ENCODE measurements around the gene CD247.

DNA sequence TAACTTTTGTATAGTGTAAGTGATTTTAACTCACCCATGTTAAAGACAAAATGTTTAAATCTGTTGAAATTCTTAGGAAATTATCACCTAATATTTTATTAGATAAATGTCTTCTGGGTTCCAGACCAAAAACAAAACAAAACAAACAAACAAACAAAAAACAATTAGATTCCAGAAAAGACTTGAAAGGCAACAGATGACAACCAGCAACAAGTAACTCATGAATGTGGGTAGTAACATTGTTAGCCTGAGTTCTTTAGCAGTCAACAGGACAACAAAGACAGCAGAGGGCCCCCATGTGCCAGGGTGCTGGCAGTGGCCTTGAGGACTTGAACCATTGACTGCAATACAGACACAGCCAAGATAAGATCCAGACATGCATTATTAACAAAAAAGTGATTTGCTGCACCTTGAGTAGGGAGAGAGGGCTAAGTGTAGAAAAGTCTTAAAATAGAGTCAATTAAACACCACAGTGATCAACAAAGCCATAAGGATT is 2.4 kb upstream of the CD247 start:
- no peak for TF ChIP-seq GATA2 (IDR thresholded peaks at IDR 0.05; ENCODE audit: low read depth, low read length)
- TF ChIP-seq GATA3 (IDR thresholded peaks at IDR 0.05; ENCODE audit: low read depth, low read length) = no peak
